HEK293T (cell line): Measurements from ENCODE around the gene VCP.

Source experiments
- ARNT ChIP-seq: fragments of 450-650 bp; IDR thresholded peaks from 2 replicates; pipeline ENCODE4 v1.6.1; 2017; ENCODE audit warnings: mild to moderate bottlenecking
- BHLHE40 ChIP-seq: fragments of 450-650 bp; IDR thresholded peaks from 2 replicates; pipeline ENCODE4 v1.6.1; 2016; ENCODE audit warnings: mild to moderate bottlenecking, moderate library complexity, borderline replicate concordance
- CTBP1 ChIP-seq: fragments of 450-650 bp; IDR thresholded peaks from 2 replicates; pipeline ENCODE4 v1.6.1; 2016; ENCODE audit warnings: borderline replicate concordance
- FOXA1 ChIP-seq: fragments of 450-650 bp; IDR thresholded peaks from 2 replicates; pipeline ENCODE4 v1.6.1; 2016; ENCODE audit warnings: mild to moderate bottlenecking
- HDGF ChIP-seq: fragments of 450-650 bp; IDR thresholded peaks from 2 replicates; pipeline ENCODE4 v1.6.1; 2017; ENCODE audit warnings: antibody characterized with exemption, borderline replicate concordance
- NFRKB ChIP-seq: fragments of 450-650 bp; IDR thresholded peaks from 2 replicates; pipeline ENCODE4 v1.6.1; 2016; ENCODE audit warnings: mild to moderate bottlenecking, moderate library complexity
- SP1 ChIP-seq: fragments of 450-650 bp; IDR thresholded peaks from 2 replicates; pipeline ENCODE4 v1.6.1; 2017
- SUZ12 ChIP-seq: fragments of 450-650 bp; IDR thresholded peaks from 2 replicates; pipeline ENCODE4 v1.6.1; 2016; ENCODE audit warnings: mild to moderate bottlenecking
- TF ChIP-seq, protein P1 (sequence below): fragments of 450-650 bp; IDR thresholded peaks from 2 replicates; pipeline ENCODE4 v1.6.1; 2016

DNA sequence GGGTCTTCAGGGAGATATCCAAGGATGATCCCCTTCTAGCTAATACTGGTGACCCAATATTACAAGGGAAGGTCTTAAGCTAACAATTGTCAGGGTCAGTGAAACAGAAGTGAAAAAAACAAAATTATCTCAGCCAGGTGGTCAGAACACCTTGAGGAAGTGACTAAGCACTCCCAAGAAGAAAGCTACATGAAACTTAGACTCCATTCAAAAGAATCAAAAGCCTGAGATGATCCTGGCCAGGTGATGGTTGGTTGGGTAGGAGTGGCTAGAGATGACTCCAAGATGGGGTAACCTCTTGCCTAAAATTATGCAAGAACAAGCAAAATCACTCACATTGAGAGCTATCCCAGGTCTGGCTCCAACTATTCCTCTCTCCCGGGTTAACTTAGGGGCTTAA is 5.4 kb downstream of the VCP start:
- TF ChIP-seq SP1, result no peak
- no peak for TF ChIP-seq FOXA1
- no peak for TF ChIP-seq NFRKB
- no peak for TF ChIP-seq BHLHE40
- TF ChIP-seq SUZ12, result no peak
- TF ChIP-seq CTBP1, result no peak
- TF ChIP-seq, protein P1, sequence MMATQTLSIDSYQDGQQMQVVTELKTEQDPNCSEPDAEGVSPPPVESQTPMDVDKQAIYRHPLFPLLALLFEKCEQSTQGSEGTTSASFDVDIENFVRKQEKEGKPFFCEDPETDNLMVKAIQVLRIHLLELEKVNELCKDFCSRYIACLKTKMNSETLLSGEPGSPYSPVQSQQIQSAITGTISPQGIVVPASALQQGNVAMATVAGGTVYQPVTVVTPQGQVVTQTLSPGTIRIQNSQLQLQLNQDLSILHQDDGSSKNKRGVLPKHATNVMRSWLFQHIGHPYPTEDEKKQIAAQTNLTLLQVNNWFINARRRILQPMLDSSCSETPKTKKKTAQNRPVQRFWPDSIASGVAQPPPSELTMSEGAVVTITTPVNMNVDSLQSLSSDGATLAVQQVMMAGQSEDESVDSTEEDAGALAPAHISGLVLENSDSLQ, result no peak
- no peak for TF ChIP-seq HDGF
- no peak for TF ChIP-seq ARNT
